OCI-LY7 (cell line): ENCODE results near the gene NBL1. TPM values are rescaled to one million over a fixed set of nuclear protein-coding genes. Genes with fewer than 3 reads are reported as not detected.

ENCODE experiments used
- BruUV-seq: library from RNA; stranded (reverse); fragments of 400-500 nt; replicated peaks from 2 replicates; lab custom pipeline; 2021; lab: Mats Ljungman, UMichigan
- CTCF ChIA-PET: fragments of 300-600 bp; sonication (Branson Sonifier 250); formaldehyde crosslinking; loops from one replicate; lab custom pipeline; 2022; ENCODE audit warnings: antibody characterized with exemption; ENCODE audit not compliant: unreplicated experiment; lab: Charles Lee
- POLR2A ChIA-PET: fragments of 300-600 bp; sonication (Branson Sonifier 250); formaldehyde crosslinking; loops from one replicate; lab custom pipeline; 2022; ENCODE audit warnings: antibody characterized with exemption; lab: Charles Lee
- DNase-seq: peaks from one replicate; pipeline ENCODE4 v3.0.0-alpha.2; 2015; ENCODE audit warnings: low spot score
- H2AFZ ChIP-seq: fragments of 200-600 bp; sonication (generic), shearing (Covaris generic); 2 replicates; pipeline ENCODE4 v1.6.1; 2014; ENCODE audit warnings: mild to moderate bottlenecking, antibody characterized with exemption, low read length, moderate library complexity
- H3K27ac ChIP-seq: fragments of 200-600 bp; sonication (generic); 2 replicates; pipeline ENCODE4 v1.5.1; 2014; ENCODE audit warnings: mixed run types, low read depth, mild to moderate bottlenecking, moderate library complexity, low read length, inconsistent platforms; ENCODE audit not compliant: poor library complexity, severe bottlenecking
- H3K36me3 ChIP-seq: fragments of 200-600 bp; sonication (generic); 2 replicates; pipeline ENCODE4 v1.6.1; 2014; ENCODE audit warnings: mild to moderate bottlenecking, antibody characterized with exemption, low read length, moderate library complexity, mixed read lengths; ENCODE audit not compliant: insufficient read depth
- H3K4me1 ChIP-seq: fragments of 200-600 bp; sonication (generic); 2 replicates; pipeline ENCODE4 v1.5.1; 2014; ENCODE audit warnings: mild to moderate bottlenecking, low read length; ENCODE audit not compliant: insufficient read depth, poor library complexity, severe bottlenecking
- H3K4me2 ChIP-seq: fragments of 200-600 bp; sonication (generic); 2 replicates; pipeline ENCODE4 v1.6.1; 2014; ENCODE audit warnings: mild to moderate bottlenecking, low read length
- H3K4me3 ChIP-seq: fragments of 200-600 bp; sonication (generic); 2 replicates; pipeline ENCODE4 v1.5.1; 2014; ENCODE audit warnings: mild to moderate bottlenecking, low read depth, low read length; ENCODE audit not compliant: poor library complexity, severe bottlenecking
- H3K79me2 ChIP-seq: fragments of 200-600 bp; sonication (generic); 2 replicates; pipeline ENCODE4 v1.6.1; 2016; ENCODE audit warnings: low read depth, mild to moderate bottlenecking, low read length, moderate library complexity, mixed read lengths; ENCODE audit not compliant: insufficient read depth
- H3K9me2 ChIP-seq: fragments of 200-600 bp; sonication (generic); 2 replicates; pipeline ENCODE4 v1.6.1; 2016; ENCODE audit warnings: mild to moderate bottlenecking, low read length, mixed read lengths; ENCODE audit not compliant: insufficient read depth
- H3K9me3 ChIP-seq: fragments of 200-600 bp; sonication (generic); 2 replicates; pipeline ENCODE4 v1.6.1; 2014; ENCODE audit warnings: mild to moderate bottlenecking, mixed run types, low read length, mixed read lengths
- H4K20me1 ChIP-seq: fragments of 200-600 bp; sonication (generic); 2 replicates; pipeline ENCODE4 v1.6.1; 2014; ENCODE audit warnings: mild to moderate bottlenecking, antibody characterized with exemption, low read length, moderate library complexity, mixed read lengths; ENCODE audit not compliant: insufficient read depth
- EZH2phosphoT487 ChIP-seq: fragments of 200-600 bp; sonication (generic); IDR thresholded peaks from 2 replicates; pipeline ENCODE4 v1.6.1; 2018; ENCODE audit warnings: low read depth, borderline replicate concordance, mild to moderate bottlenecking, mixed run types, antibody characterized with exemption, low read length, moderate library complexity, mixed read lengths
- intact Hi-C: fragments of 100-400 bp; cut with micrococcal nuclease; formaldehyde crosslinking; loops from one replicate; pipeline ENCODE4 v1.10.0; 2022; ENCODE audit not compliant: unreplicated experiment
- total RNA-seq, 2 experiments: library from RNA; depleted of rRNA in 1 of 2; stranded (reverse); fragments of >200 nt in 1 of 2; shearing (Covaris generic) in 1 of 2; gene quantifications; 2 replicates each; pipeline ENCODE4 v1.2.3, GENCODE V29; 2014 to 2022
- TF ChIP-seq, protein P1 (sequence below): fragments of 200-600 bp; sonication (generic); conservative IDR thresholded peaks from 2 replicates; pipeline ENCODE4 v1.5.1; 2014; ENCODE audit warnings: mild to moderate bottlenecking, antibody characterized with exemption, low read length, moderate library complexity, mixed read lengths

Gene NBL1
- total RNA-seq, 2 experiments from 2014 or later, result not detected

GRCh38 chr1:19685994-19686393, 41.9 kb downstream of the NBL1 start:
- Histone ChIP-seq H3K79me2 (no peaks in the 10 kb centered on the region), H3K4me1 (no peaks in the 10 kb centered on the region), H2AFZ (no peak overlapping the region), H3K9me2 (no peaks in the 10 kb centered on the region), H3K4me2 (no peak overlapping the region), H3K36me3 (no peaks in the 10 kb centered on the region), H3K27ac (no peak overlapping the region), H4K20me1 (no peaks in the 10 kb centered on the region), H3K9me3 (no peaks in the 10 kb centered on the region), H3K4me3 (no peak overlapping the region)
- intact Hi-C loops, result no loop called here
- no peak for DNase-seq
- BruUV-seq, result no TSS peak
- TF ChIP-seq EZH2phosphoT487, result no peak
- TF ChIP-seq, protein P1, sequence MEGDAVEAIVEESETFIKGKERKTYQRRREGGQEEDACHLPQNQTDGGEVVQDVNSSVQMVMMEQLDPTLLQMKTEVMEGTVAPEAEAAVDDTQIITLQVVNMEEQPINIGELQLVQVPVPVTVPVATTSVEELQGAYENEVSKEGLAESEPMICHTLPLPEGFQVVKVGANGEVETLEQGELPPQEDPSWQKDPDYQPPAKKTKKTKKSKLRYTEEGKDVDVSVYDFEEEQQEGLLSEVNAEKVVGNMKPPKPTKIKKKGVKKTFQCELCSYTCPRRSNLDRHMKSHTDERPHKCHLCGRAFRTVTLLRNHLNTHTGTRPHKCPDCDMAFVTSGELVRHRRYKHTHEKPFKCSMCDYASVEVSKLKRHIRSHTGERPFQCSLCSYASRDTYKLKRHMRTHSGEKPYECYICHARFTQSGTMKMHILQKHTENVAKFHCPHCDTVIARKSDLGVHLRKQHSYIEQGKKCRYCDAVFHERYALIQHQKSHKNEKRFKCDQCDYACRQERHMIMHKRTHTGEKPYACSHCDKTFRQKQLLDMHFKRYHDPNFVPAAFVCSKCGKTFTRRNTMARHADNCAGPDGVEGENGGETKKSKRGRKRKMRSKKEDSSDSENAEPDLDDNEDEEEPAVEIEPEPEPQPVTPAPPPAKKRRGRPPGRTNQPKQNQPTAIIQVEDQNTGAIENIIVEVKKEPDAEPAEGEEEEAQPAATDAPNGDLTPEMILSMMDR, result no peak
- ChIA-PET CTCF (no interaction called here), POLR2A (no interaction called here)

- Histone ChIP-seq H3K27ac (no peak overlapping the region), H3K9me2 (no peaks in the 10 kb centered on the region), H2AFZ (no peak overlapping the region), H3K9me3 (no peaks in the 10 kb centered on the region), H3K4me3 (no peak overlapping the region), H4K20me1 (no peaks in the 10 kb centered on the region), H3K4me1 (no peaks in the 10 kb centered on the region), H3K36me3 (no peaks in the 10 kb centered on the region), H3K4me2 (no peak overlapping the region), H3K79me2 (no peaks in the 10 kb centered on the region)
- intact Hi-C loops, result no loop called here
- BruUV-seq, result no TSS peak
- CTCF ChIA-PET, result no interaction called here
- no peak for DNase-seq
- TF ChIP-seq, protein P1, result no peak
- no peak for TF ChIP-seq EZH2phosphoT487
- POLR2A ChIA-PET, result no interaction called here
Observed at GRCh38 chr1:19687414-19687813, 43.3 kb downstream of the NBL1 start.

- Histone ChIP-seq H4K20me1 (no peaks in the 10 kb centered on the region), H3K9me2 (no peaks in the 10 kb centered on the region), H3K4me3 (no peak overlapping the region), H3K79me2 (no peaks in the 10 kb centered on the region), H2AFZ (no peak overlapping the region), H3K27ac (no peak overlapping the region), H3K4me2 (no peak overlapping the region), H3K9me3 (no peaks in the 10 kb centered on the region), H3K4me1 (no peaks in the 10 kb centered on the region), H3K36me3 (no peaks in the 10 kb centered on the region)
- no TSS peak for BruUV-seq
- no peak for DNase-seq
- TF ChIP-seq, protein P1, result no peak
- no peak for TF ChIP-seq EZH2phosphoT487
- POLR2A ChIA-PET, result no interaction called here
- CTCF ChIA-PET, result interaction anchor here (0.5 kb wide), 1 partner anchor 16 kb away, joined by 3 read pairs; no protein-coding TSS in a partner anchor
- intact Hi-C loops, result no loop called here
Observed at GRCh38 chr1:19688041-19688842, 44.1 kb downstream of the NBL1 start.
